ENCODE measurements around the gene HAUS7.

Gene HAUS7

DNA sequence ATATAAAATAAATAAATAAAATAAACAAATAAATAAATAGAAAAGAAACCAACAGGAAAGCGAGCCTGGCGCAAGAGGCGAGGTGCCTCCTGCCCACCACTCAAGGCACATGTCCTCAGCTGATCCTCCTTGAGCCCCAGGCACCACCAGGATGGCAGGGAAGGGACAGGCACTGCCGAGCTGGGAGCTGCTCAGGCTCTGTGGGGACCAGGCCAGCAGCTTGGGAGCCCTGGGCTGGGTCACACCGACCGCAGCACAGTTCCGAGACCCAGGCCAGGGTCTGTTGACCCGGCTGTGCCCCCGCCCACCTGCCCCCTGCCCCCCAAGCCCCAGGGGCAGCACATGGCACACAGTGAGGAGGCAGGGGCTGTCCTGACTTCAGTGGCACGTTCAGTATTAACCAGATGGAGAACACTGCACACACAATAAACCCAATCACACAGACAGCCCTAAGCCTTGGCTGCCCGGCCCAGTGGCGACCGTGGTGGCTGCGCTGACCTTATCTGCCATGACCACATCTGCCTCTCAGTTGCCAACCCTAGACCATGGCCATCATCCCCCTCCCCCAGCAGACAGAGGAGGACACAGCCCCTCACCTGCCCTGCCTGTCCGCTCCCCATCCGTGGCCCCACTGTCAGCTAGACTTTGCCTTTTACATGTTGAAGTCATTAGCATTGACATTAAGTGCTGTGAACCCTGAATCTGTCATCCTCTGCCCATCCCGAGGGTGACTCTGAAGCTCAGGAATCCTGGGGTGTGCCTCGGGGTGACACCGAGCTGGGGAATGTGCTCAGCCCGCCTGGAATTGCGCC, 21.6 kb downstream of the HAUS7 start:
- Histone ChIP-seq H4K91ac (ENCODE audit: low read depth, low read length, poor library complexity) (no peak overlapping the region), H3K14ac (ENCODE audit: low read length) (no peak overlapping the region), H2AK5ac (ENCODE audit: low read depth, low read length) (no peak overlapping the region), H3K9me3 (replicated peaks in 1 of 2; ENCODE audit: control insufficient read depth in 2 of 2, insufficient read depth in 1 of 2, low read depth in 1 of 2, low read length in 2 of 2) (no peaks in the 10 kb centered on the region), H3K79me1 (ENCODE audit: low read depth, low read length) (peaks cover 1% of the 10 kb centered on the region), H3K36me3 (replicated peaks in 1 of 2; ENCODE audit: control insufficient read depth in 2 of 2, insufficient read depth in 2 of 2, low read length in 2 of 2) (peaks cover 2 to 8% of the 10 kb centered on the region in 2 donors), H2BK120ac (ENCODE audit: low read depth, low read length) (no peak overlapping the region), H2BK12ac (ENCODE audit: low read length) (no peak overlapping the region), H2BK5ac (ENCODE audit: low read length) (no peak overlapping the region), H3K27me3 (ENCODE audit: control insufficient read depth in 3 of 3, insufficient read depth in 3 of 3, low read depth in 1 of 3, low read length in 3 of 3) (peaks cover 0 to 17% (median 0%) of the 10 kb centered on the region in 3 experiments), H3K23ac (ENCODE audit: low read depth, low read length, poor library complexity) (no peak overlapping the region), H3K4ac (ENCODE audit: low read length) (no peak overlapping the region), H3K4me2 (ENCODE audit: insufficient read depth, low read length, poor library complexity, severe bottlenecking) (no peak overlapping the region), H3K27ac (replicated peaks; ENCODE audit: low read length) (no peak overlapping the region), H2BK15ac (ENCODE audit: low read length) (no peak overlapping the region), H3K18ac (ENCODE audit: low read length) (no peak overlapping the region), H3K9ac (ENCODE audit: low read depth, low read length, poor library complexity) (no peak overlapping the region), H3K4me3 (ENCODE audit: low read length in 2 of 2) (no peak overlapping the region), H3K4me1 (ENCODE audit: control insufficient read depth in 2 of 2, insufficient read depth in 1 of 2, low read depth in 1 of 2, low read length in 2 of 2) (no peaks in the 10 kb centered on the region), H2AFZ (ENCODE audit: low read length) (no peak overlapping the region), H4K8ac (ENCODE audit: low read depth, low read length) (no peak overlapping the region)
- no CpG with 5 or more reads among the region's 21 CpGs for WGBS, 2 donors (ENCODE audit: extremely low coverage in 2 of 2, insufficient read length in 2 of 2, insufficient replicate concordance in 1 of 2)
- no peak for DNase-seq (ENCODE audit: low spot score)

DNA sequence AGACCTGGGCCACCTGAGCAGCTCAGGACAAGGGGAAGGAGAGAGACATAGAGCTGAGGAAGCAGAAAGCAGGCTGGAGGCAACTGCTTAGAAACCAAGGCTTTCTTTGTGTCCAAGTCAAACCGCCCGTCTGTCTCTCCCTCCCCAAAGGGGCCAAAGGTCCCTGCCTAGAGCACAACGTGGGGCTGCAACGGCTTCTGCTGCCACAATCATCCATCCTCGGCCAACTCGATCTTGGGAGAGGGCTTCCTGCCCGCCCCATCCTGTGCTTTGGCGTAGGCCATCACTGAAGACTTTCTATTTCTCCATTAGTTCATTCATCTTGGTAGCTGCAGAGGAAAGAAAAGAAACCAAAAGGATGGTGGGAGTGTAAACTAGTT, 22.8 kb downstream of the HAUS7 start:
- Histone ChIP-seq H3K23ac (ENCODE audit: low read depth, low read length, poor library complexity) (no peak overlapping the region), H4K91ac (ENCODE audit: low read depth, low read length, poor library complexity) (no peak overlapping the region), H2AK5ac (ENCODE audit: low read depth, low read length) (no peak overlapping the region), H2BK120ac (ENCODE audit: low read depth, low read length) (no peak overlapping the region), H3K79me1 (ENCODE audit: low read depth, low read length) (peaks cover 1% of the 10 kb centered on the region), H4K8ac (ENCODE audit: low read depth, low read length) (no peak overlapping the region), H3K4me1 (ENCODE audit: control insufficient read depth in 2 of 2, insufficient read depth in 1 of 2, low read depth in 1 of 2, low read length in 2 of 2) (no peaks in the 10 kb centered on the region), H3K4me2 (ENCODE audit: insufficient read depth, low read length, poor library complexity, severe bottlenecking) (no peak overlapping the region), H3K27ac (replicated peaks; ENCODE audit: low read length) (no peak overlapping the region), H3K9ac (ENCODE audit: low read depth, low read length, poor library complexity) (no peak overlapping the region), H3K4ac (ENCODE audit: low read length) (no peak overlapping the region), H3K18ac (ENCODE audit: low read length) (no peak overlapping the region), H3K9me3 (replicated peaks in 1 of 2; ENCODE audit: control insufficient read depth in 2 of 2, insufficient read depth in 1 of 2, low read depth in 1 of 2, low read length in 2 of 2) (no peaks in the 10 kb centered on the region), H2BK12ac (ENCODE audit: low read length) (no peak overlapping the region), H2AFZ (ENCODE audit: low read length) (no peak overlapping the region), H3K27me3 (ENCODE audit: control insufficient read depth in 3 of 3, insufficient read depth in 3 of 3, low read depth in 1 of 3, low read length in 3 of 3) (peaks cover 0 to 17% (median 0%) of the 10 kb centered on the region in 3 experiments), H3K4me3 (ENCODE audit: low read length in 2 of 2) (no peak overlapping the region), H3K36me3 (replicated peaks in 1 of 2; ENCODE audit: control insufficient read depth in 2 of 2, insufficient read depth in 2 of 2, low read length in 2 of 2) (peaks cover 2 to 8% of the 10 kb centered on the region in 2 donors), H3K14ac (ENCODE audit: low read length) (no peak overlapping the region), H2BK15ac (ENCODE audit: low read length) (no peak overlapping the region), H2BK5ac (ENCODE audit: low read length) (peak overlapping the region; percentile 53)
- no CpG with 5 or more reads among the region's 8 CpGs for WGBS, 2 donors (ENCODE audit: extremely low coverage in 2 of 2, insufficient read length in 2 of 2, insufficient replicate concordance in 1 of 2)
- DNase-seq (ENCODE audit: low spot score), result no peak

DNA sequence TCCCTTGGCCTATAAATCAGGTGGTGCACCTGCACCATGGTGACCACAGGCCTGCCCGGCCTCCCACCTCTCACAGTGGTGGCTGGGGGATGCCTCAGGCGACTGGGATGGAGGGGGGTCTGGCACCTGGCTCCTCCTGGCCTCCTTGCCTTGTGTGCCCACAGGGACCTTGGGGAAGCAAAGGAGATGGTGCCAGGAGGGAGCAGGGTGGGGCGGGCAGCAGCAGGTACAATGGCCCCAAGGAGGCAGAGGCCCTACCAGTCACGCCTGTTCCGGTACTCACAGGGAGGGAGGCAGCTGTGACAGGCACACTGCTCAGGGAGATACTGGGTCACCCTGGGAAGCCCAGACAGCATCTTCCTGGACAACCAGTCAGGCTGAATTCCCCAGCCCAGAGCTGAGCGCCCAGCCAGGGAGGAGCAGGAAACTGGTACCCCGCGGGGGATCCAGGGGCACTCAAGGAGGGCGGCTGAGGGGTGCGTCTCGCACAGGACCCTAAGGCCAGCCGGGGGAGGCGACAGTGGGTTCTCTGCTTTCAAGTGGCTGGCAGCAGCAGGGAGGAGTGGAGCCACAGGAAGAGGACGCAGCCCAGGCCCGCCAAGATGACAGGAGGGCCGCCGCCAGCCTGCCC, 23.3 kb downstream of the HAUS7 start:
- H4K91ac ChIP-seq (ENCODE audit: low read depth, low read length, poor library complexity), result no peak overlapping the region
- H3K4me2 ChIP-seq (ENCODE audit: insufficient read depth, low read length, poor library complexity, severe bottlenecking), result no peak overlapping the region
- no peak overlapping the region for H2BK12ac ChIP-seq (ENCODE audit: low read length)
- no peak for DNase-seq (ENCODE audit: low spot score)
- no peak overlapping the region for H3K27ac ChIP-seq (replicated peaks; ENCODE audit: low read length)
- H3K23ac ChIP-seq (ENCODE audit: low read depth, low read length, poor library complexity), result no peak overlapping the region
- H3K18ac ChIP-seq (ENCODE audit: low read length), result no peak overlapping the region
- no peak overlapping the region for H3K14ac ChIP-seq (ENCODE audit: low read length)
- peak overlapping the region; percentile 53 for H2BK5ac ChIP-seq (ENCODE audit: low read length)
- H3K9me3 ChIP-seq (replicated peaks in 1 of 2; ENCODE audit: control insufficient read depth in 2 of 2, insufficient read depth in 1 of 2, low read depth in 1 of 2, low read length in 2 of 2), result no peaks in the 10 kb centered on the region
- no peak overlapping the region for H3K4me3 ChIP-seq (ENCODE audit: low read length in 2 of 2)
- peaks cover 1% of the 10 kb centered on the region for H3K79me1 ChIP-seq (ENCODE audit: low read depth, low read length)
- H3K27me3 ChIP-seq (ENCODE audit: control insufficient read depth in 3 of 3, insufficient read depth in 3 of 3, low read depth in 1 of 3, low read length in 3 of 3), result peaks cover 0 to 17% (median 0%) of the 10 kb centered on the region in 3 experiments
- peaks cover 2 to 8% of the 10 kb centered on the region in 2 donors for H3K36me3 ChIP-seq (replicated peaks in 1 of 2; ENCODE audit: control insufficient read depth in 2 of 2, insufficient read depth in 2 of 2, low read length in 2 of 2)
- H2AFZ ChIP-seq (ENCODE audit: low read length), result no peak overlapping the region
- no peak overlapping the region for H3K4ac ChIP-seq (ENCODE audit: low read length)
- no peak overlapping the region for H2BK15ac ChIP-seq (ENCODE audit: low read length)
- H4K8ac ChIP-seq (ENCODE audit: low read depth, low read length), result no peak overlapping the region
- no peak overlapping the region for H2AK5ac ChIP-seq (ENCODE audit: low read depth, low read length)
- no peak overlapping the region for H3K9ac ChIP-seq (ENCODE audit: low read depth, low read length, poor library complexity)
- H2BK120ac ChIP-seq (ENCODE audit: low read depth, low read length), result no peak overlapping the region
- no CpG with 5 or more reads among the region's 17 CpGs for WGBS, 2 donors (ENCODE audit: extremely low coverage in 2 of 2, insufficient read length in 2 of 2, insufficient replicate concordance in 1 of 2)
- H3K4me1 ChIP-seq (ENCODE audit: control insufficient read depth in 2 of 2, insufficient read depth in 1 of 2, low read depth in 1 of 2, low read length in 2 of 2), result no peaks in the 10 kb centered on the region

DNA sequence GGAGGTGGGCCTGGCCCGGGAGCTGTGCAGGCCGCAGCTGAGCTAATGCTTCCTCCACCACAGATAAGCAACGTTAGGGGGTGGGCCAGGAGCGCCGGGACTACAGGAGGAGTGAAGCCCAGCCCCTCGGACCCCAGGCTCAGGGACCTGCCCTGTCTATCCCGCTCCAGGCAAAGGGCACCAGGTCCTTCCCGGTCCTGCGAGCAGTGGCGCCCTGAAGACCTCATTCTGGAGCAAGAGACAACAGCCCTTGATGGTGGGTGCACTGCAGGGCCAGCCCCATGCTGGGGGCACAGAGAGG, 23.8 kb downstream of the HAUS7 start:
- DNase-seq (ENCODE audit: low spot score), result no peak
- H3K4me3 ChIP-seq (ENCODE audit: low read length in 2 of 2), result no peak overlapping the region
- H3K79me1 ChIP-seq (ENCODE audit: low read depth, low read length), result peaks cover 1% of the 10 kb centered on the region

More for the DNA sequence above, 23.8 kb downstream of the HAUS7 start:
- Histone ChIP-seq H2BK12ac (ENCODE audit: low read length) (no peak overlapping the region), H4K91ac (ENCODE audit: low read depth, low read length, poor library complexity) (no peak overlapping the region), H3K4me2 (ENCODE audit: insufficient read depth, low read length, poor library complexity, severe bottlenecking) (no peak overlapping the region), H4K8ac (ENCODE audit: low read depth, low read length) (no peak overlapping the region), H3K23ac (ENCODE audit: low read depth, low read length, poor library complexity) (no peak overlapping the region), H3K4me1 (ENCODE audit: control insufficient read depth in 2 of 2, insufficient read depth in 1 of 2, low read depth in 1 of 2, low read length in 2 of 2) (no peaks in the 10 kb centered on the region), H3K27me3 (ENCODE audit: control insufficient read depth in 3 of 3, insufficient read depth in 3 of 3, low read depth in 1 of 3, low read length in 3 of 3) (peaks cover 0 to 17% (median 0%) of the 10 kb centered on the region in 3 experiments), H3K9me3 (replicated peaks in 1 of 2; ENCODE audit: control insufficient read depth in 2 of 2, insufficient read depth in 1 of 2, low read depth in 1 of 2, low read length in 2 of 2) (no peaks in the 10 kb centered on the region), H2BK120ac (ENCODE audit: low read depth, low read length) (no peak overlapping the region), H2AFZ (ENCODE audit: low read length) (no peak overlapping the region), H2BK15ac (ENCODE audit: low read length) (no peak overlapping the region), H3K4ac (ENCODE audit: low read length) (no peak overlapping the region), H3K36me3 (replicated peaks in 1 of 2; ENCODE audit: control insufficient read depth in 2 of 2, insufficient read depth in 2 of 2, low read length in 2 of 2) (peaks cover 2 to 8% of the 10 kb centered on the region in 2 donors), H3K14ac (ENCODE audit: low read length) (no peak overlapping the region), H2AK5ac (ENCODE audit: low read depth, low read length) (no peak overlapping the region), H3K9ac (ENCODE audit: low read depth, low read length, poor library complexity) (no peak overlapping the region), H3K27ac (replicated peaks; ENCODE audit: low read length) (no peak overlapping the region), H2BK5ac (ENCODE audit: low read length) (no peak overlapping the region), H3K18ac (ENCODE audit: low read length) (no peak overlapping the region)
- WGBS, 2 donors (ENCODE audit: extremely low coverage in 2 of 2, insufficient read length in 2 of 2, insufficient replicate concordance in 1 of 2), result no CpG with 5 or more reads among the region's 10 CpGs

Measured in neuronal stem cell (in vitro differentiated cells).